Ammon's horn (tissue), 1 donor: Measurements from ENCODE around the gene RHOU.
"Not testable (repeated sequence)": the region's sequence is repeated elsewhere in the genome, so short reads cannot be mapped to it uniquely, and the experiment has no call there.

ENCODE experiments used
- DNase-seq: peaks from one replicate; pipeline ENCODE4 v3.0.0-alpha.2; 2016; ENCODE audit warnings: low spot score

Gene RHOU

GRCh38 chr1:228734881-228735801, at the start of gene RHOU:
Gene RHOU (plus strand): TSS chr1:228735479. CDS start chr1:228735743, 264 bp downstream.
- peak; percentile 89 for DNase-seq

GRCh38 chr1:228687587-228687986, 47.7 kb upstream of the RHOU start:
- DNase-seq, result no peak

GRCh38 chr1:228689255-228689654, 46.0 kb upstream of the RHOU start:
- no peak for DNase-seq

GRCh38 chr1:228691211-228691610, 44.1 kb upstream of the RHOU start:
- no peak for DNase-seq

- peak; percentile 49 for DNase-seq
Measured at GRCh38 chr1:228691926-228692325, 43.4 kb upstream of the RHOU start.

- DNase-seq, result not testable (repeated sequence)
Measured at GRCh38 chr1:228694447-228694846, 40.8 kb upstream of the RHOU start.

GRCh38 chr1:228695015-228695955, 40.0 kb upstream of the RHOU start:
- no peak for DNase-seq

GRCh38 chr1:228697207-228698016, 37.9 kb upstream of the RHOU start:
- DNase-seq, result peak; percentile 36

GRCh38 chr1:228698017-228698329, 37.3 kb upstream of the RHOU start:
- DNase-seq, result no peak

- DNase-seq, result no peak
Measured at GRCh38 chr1:228702433-228702832, 32.8 kb upstream of the RHOU start.

GRCh38 chr1:228706305-228706704, 29.0 kb upstream of the RHOU start:
- DNase-seq, result no peak

GRCh38 chr1:228717081-228717480, 18.2 kb upstream of the RHOU start:
- DNase-seq, result no peak

GRCh38 chr1:228721407-228721806, 13.9 kb upstream of the RHOU start:
- DNase-seq, result no peak

- no peak for DNase-seq
Measured at GRCh38 chr1:228723287-228723686, 12.0 kb upstream of the RHOU start.

GRCh38 chr1:228723921-228724320, 11.4 kb upstream of the RHOU start:
- no peak for DNase-seq

- no peak for DNase-seq
Measured at GRCh38 chr1:228725178-228725577, 10.1 kb upstream of the RHOU start.

- DNase-seq, result no peak
Measured at GRCh38 chr1:228727681-228728171, 7.6 kb upstream of the RHOU start.

GRCh38 chr1:228732426-228732825, 2.9 kb upstream of the RHOU start:
- no peak for DNase-seq

- no peak for DNase-seq
Measured at GRCh38 chr1:228733576-228733975, 1.7 kb upstream of the RHOU start.

GRCh38 chr1:228735871-228736586, 750 bp downstream of the RHOU start:
- no peak for DNase-seq

- DNase-seq, result no peak
Measured at GRCh38 chr1:228736844-228737445, 1.7 kb downstream of the RHOU start.
